HTR-8/SVneo (cell line): ENCODE data around the gene GALNS.
A peak's percentile ranks its signal among the peaks of the same experiment; 100 is the strongest.
"Not testable (repeated sequence)": the region's sequence is repeated elsewhere in the genome, so short reads cannot be mapped to it uniquely, and the experiment has no call there.

Source experiments
- DNase-seq: peaks from one replicate; pipeline ENCODE4 v3.0.0; 2011; ENCODE audit warnings: low spot score, mixed read lengths; ENCODE audit not compliant: insufficient read length
- FAIRE-seq: peaks from 2 replicates; lab custom pipeline; 2011; peaks lifted over from hg19 to GRCh38; lab: Jason Lieb, UNC

Gene GALNS

DNA sequence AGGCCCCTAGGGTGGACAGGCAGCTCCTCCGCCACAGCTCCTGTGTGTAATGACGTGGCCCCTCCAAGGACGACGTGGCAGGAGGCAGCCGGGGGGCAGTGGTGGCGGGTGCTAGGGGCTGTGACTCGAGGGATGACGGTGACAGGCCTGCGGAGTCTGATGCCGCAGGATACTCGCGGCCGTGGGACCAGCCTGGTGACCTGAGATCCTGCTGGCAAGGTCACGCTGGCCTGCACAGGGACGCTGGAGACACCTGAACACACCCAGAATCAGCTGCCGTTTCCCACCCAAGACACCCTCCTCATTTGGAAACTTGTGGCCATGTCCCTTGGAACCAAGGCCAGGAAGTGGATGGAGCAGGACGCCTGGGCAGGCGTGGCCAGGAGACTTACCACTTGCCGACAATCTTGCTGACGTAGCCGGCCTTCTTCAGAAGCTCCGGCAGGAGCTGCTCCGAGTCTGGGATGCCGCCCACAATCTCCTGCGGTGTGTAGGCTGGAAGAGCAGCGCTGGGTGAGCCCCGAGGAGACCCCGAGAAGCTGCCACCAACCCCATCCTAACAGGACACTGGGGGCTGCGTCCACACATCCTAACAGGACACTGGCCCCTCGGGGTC, 16.0 kb downstream of the GALNS start:
- DNase-seq, result no peak
- no peak for FAIRE-seq

- no peak for DNase-seq
- FAIRE-seq, result no peak
These were observed 16.8 kb downstream of the GALNS start for GRCh38 chr16:88839745-88840599.

DNA sequence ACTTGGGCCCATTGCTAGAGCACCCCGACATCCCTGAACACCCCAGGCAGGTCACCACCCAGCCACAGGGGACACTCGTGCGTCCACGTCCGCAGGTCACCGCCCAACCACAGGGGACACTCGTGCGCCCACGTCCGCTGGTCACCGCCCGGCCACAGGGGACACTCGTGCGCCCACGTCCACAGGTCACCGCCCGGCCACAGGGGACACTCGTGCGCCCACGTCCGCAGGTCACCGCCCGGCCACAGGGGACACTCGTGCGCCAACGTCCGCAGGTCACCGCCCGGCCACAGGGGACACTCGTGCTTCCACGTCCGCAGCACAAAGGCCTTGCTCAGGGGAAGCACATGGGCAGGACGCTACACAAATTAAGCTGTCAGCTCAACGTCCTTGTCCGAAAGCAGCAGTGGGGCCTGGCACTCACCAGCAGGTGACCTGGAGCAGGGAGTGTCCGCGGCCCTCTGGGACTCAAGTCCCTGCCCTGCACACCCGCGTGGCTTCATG, 17.7 kb downstream of the GALNS start:
- no peak for FAIRE-seq
- DNase-seq, result no peak

DNA sequence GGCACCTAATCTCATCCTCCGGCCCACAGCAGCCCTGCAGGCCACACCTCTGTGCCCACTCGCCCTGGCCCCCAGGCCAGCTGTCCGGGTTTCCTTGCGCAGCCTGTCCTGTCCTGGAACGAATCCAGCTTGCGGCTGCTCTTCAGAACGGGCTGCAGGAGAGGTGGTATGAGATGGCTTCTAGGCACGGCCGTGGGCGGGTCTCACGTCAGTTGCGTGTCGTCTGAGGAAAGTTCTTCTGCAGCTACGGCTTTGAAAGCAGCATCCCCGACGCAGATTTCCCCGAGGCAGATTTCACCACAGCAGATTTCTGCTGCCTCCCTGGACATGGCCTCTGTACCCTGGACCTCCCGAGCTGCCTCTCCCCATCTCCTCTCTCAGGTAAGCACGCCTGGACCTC, 18.2 kb downstream of the GALNS start:
- FAIRE-seq (no peak), DNase-seq (no peak)

DNA sequence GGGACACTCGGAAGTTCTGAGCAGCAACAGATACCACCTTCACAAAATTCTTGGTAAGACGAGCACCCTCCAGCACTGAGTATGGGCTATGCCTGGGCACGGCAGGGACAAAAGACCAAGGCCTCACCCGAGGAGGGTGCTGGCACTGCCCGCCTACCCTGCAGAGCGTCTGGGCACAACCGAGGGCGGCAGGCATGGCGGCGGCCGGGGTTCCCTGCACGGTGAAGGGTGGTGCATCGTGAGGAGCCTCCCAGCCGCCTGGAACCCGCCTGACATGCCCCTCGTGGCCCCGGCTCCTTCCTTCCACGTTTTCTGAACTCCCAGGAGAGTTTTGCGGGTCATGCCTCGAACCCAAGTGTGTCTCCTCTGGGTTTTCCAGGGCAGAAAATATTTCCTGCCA, 18.9 kb downstream of the GALNS start:
- FAIRE-seq, result no peak

GRCh38 chr16:88836791-88837190, 20.0 kb downstream of the GALNS start:
- FAIRE-seq, result no peak
- DNase-seq, result no peak

More for the DNA sequence above, 18.9 kb downstream of the GALNS start:
- no peak for DNase-seq

DNA sequence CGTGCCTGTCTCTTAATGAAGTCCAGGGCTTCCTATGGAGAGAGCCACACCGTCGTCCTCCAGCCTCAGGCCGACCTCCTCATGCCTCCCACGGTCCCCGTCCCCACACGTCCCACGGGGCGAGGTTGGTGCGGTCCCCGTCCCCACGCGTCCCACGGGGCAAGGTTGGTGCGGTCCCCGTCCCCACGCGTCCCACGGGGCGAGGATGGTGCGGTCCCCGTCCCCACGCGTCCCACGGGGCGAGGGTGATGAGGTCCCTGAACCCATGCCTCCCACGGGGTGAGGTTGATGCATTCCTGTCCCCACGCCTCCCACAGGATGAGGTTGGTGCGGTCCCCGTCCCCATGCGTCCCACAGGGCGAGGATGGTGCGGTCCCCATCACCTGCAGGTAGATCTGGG, 20.9 kb downstream of the GALNS start:
- no peak for DNase-seq
- no peak for FAIRE-seq

DNA sequence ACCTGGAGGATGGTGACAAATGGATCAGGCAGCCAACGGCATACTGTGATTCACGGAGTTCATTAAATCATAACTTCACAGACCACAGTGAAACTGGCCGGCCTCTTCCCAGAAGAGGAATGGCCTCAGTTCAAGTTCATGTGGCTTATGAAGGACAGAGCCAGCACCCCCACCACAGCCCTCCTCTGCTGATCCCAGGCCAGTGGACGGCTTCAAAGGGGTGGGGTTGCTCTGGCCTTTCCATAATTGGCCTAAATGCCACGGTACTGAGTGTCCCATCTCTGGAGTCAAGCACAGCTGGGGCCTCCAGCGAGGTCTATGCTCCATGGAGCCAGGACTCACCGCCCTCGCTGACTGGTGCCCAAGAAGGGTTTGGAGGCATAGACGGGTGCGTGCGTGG, 21.4 kb downstream of the GALNS start:
- no peak for DNase-seq
- peak; percentile 52 for FAIRE-seq

GRCh38 chr16:88834670-88835069, 22.1 kb downstream of the GALNS start:
- FAIRE-seq (no peak), DNase-seq (no peak)

DNA sequence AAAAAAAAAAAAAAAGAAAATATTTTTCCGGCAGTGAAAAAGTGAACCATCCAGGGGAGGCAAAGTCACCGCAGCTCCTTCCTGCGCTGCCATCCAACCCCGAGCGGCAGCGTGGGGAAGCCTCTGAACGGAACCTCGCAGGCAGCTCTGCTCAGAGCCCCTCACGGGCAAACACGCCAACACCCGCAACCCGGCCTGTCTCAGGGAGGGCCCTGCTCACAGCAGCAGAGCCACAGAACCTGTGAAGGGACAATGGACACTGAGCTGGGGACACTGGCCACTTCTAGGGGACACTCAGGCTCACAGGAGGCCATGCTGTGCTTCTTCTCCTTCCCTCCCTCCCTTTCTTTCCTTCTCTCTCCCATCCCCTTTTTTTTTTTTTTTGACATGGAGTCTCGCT, 23.7 kb downstream of the GALNS start:
- no peak for DNase-seq
- no peak for FAIRE-seq

GRCh38 chr16:88831838-88832237, 24.9 kb downstream of the GALNS start:
- DNase-seq (no peak), FAIRE-seq (no peak)

GRCh38 chr16:88830783-88831182, 26.0 kb downstream of the GALNS start:
- FAIRE-seq, result no peak
- no peak for DNase-seq

GRCh38 chr16:88830258-88830657, 26.5 kb downstream of the GALNS start:
- FAIRE-seq, result no peak
- no peak for DNase-seq

DNA sequence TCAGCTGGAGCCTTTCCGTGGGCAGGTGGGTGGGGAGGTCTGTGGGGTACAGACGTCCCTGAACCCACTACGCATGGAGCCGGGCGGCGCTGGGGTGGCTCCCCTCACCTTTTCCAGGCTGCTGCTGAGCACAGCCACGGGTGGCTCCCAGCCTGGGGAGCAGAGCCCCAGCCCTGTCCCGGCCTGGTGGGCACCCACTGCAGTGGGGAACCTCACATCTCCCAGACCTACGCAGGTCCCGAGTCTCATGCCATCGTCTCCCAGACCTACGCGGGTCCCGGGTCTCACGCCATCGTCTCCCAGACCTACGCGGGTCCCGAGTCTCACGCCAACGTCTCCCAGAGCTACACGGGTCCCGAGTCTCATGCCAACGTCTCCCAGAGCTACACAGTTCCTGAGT, 28.0 kb downstream of the GALNS start:
- DNase-seq (no peak), FAIRE-seq (no peak)

- DNase-seq, result no peak
- FAIRE-seq, result no peak
These were observed 29.0 kb downstream of the GALNS start for GRCh38 chr16:88827727-88828126.

DNA sequence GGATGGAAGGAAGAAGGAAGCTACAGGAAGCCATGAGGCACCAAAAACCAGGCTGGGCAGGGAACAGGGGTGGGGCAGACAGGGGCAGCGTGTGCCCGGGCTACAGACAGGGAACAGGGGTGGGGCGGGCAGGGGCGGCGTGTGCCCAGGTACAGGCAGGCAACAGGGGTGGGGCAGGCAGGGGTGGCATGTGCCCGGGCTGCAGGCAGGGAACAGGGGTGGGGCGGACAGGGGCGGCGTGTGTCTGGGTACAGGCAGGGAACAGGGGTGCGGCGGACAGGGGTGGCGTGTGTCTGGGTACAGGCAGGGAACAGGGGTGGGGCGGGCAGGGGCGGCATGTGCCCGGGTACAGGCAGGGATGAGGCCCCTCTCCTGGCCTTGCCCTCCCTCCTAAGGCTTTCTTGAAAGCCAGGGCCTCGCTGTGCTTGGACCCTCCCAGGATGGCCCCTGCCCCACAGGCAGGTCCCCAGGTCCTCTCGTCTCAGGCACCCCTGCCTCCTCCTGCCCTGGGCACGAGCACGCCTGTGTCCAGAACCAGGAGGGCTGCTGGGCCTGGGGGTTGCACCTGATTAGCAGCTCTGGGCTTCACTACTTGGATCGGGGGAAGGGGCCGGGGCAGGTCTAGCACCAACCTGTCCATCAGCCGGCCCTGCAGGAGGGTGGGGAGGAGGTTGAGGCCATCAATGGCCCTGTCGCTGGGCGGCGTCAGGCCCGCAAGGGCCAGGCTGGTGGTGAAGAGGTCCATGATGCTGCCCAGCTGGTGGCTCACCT, 30.5 kb downstream of the GALNS start:
- FAIRE-seq (no peak), DNase-seq (no peak)

GRCh38 chr16:88825146-88825545, 31.6 kb downstream of the GALNS start:
- DNase-seq, result no peak
- FAIRE-seq, result no peak

DNA sequence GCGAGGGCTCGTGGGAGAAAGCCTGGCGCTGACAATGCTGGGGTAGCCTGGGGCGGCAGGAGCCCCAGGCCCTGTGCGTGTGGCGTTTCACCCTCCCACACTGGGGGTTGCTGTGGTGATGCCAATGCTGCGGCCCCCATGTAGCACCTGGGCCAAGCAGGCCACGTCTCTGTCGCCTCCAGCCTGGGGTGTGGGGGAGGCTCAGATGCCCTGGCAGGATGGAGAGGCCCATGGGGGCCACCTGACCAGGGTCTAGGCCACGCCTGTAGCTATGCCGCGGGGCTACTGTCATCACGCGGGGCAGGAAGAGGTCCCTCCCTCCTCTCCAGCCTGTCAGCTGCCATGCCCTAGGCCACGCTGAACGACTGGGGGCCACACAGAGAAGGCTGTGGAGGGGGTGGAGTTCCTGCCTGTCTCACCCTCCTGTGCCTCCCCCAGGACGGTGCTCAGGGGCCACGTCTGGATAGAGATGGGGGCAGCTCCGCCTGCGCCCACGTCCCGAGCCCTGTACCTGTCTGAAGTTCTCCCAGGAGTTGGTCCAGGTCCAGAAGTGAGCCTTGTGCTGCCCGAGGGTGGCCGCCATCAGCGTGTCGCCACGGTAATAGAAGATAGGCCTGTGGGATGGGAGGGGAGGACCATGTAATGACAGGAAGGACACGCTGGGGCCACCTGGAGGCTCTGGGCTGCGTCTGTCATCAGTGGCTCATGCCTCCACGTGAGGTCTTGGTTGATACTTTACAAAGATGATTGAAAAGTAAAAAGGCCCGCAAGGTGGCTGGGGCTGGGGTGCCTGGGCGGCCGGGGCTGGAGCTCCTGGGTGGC, 32.3 kb downstream of the GALNS start:
- DNase-seq, result no peak
- FAIRE-seq, result peak; percentile 46

- FAIRE-seq, DNase-seq: not testable (repeated sequence)
These were observed 33.1 kb downstream of the GALNS start for GRCh38 chr16:88823646-88824045.
